SU-DHL-6 (cell line): ENCODE results near the gene SST.
A peak's percentile ranks its signal among the peaks of the same experiment; 100 is the strongest.

Source experiments
- CTCF ChIP-seq: fragments of 200-600 bp; sonication (generic); IDR thresholded peaks from one replicate; pipeline ENCODE4 v1.5.1; 2017; ENCODE audit warnings: antibody characterized with exemption, mild to moderate bottlenecking, low read length, moderate library complexity; ENCODE audit not compliant: insufficient read depth, poor library complexity, severe bottlenecking
- EZH2phosphoT487 ChIP-seq: fragments of 200-600 bp; sonication (generic), shearing (Covaris generic); conservative IDR thresholded peaks from 2 replicates; pipeline ENCODE4 v1.6.1; 2018; ENCODE audit warnings: mild to moderate bottlenecking, antibody characterized with exemption, low read length, moderate library complexity, mixed read lengths

- TF ChIP-seq CTCF (peak; percentile 70), EZH2phosphoT487 (no peak)
Measured at GRCh38 chr3:187679638-187680396, 9.6 kb upstream of the SST start.
